HG02938 (cell line): ENCODE results near the gene DOCK4.

Experiments used
- ATAC-seq: cut with Tn5 transposase; IDR thresholded peaks from one replicate; pipeline ENCODE4 v1.9.1; 2021; ENCODE audit warnings: mild to moderate bottlenecking, moderate library complexity; ENCODE audit not compliant: unreplicated experiment

Gene DOCK4

GRCh38 chr7:111785076-111785475 is 421.1 kb downstream of the DOCK4 start:
- no peak for ATAC-seq

GRCh38 chr7:111784296-111784695 is 421.9 kb downstream of the DOCK4 start:
- no peak for ATAC-seq

- no peak for ATAC-seq
Measured at GRCh38 chr7:111783854-111784253, 422.3 kb downstream of the DOCK4 start.

DNA sequence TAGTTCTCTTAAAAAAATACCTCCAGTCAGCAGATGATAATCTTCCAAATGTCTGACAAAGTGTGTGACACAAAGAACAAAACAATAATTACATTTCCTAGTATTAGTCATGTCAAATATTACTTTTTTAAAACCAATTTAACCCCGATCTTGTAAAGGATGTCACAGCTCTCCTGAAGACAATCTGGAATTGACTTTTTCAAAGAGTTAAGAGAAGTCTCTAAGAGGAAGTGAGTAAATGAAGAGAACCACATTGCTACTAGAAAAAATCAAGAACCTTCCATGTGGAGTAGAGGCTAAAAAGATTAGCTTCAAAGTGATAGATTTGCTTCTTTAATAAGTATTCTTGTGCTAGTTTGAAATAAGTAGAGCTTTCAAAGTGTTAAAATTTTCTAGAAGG is 425.7 kb downstream of the DOCK4 start:
- ATAC-seq = peak; percentile 56

DNA sequence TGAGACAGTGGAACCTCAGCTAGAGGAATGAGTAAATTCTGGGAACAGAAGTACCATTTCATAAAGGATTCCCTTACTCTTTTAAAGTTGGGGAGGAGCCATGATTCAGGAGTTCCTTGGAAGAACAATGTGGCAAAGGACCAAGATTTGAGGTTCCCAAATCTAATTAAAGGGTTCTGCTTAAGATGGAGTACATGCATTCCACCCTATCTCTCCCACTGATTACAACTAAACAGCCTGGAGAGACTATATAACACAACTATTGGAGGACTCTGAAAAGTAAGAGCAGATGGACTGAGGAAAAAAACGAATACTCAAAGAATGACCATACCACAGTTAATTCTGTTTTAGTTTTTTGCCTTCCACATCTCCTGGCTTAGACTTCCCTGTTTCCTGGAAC is 431.0 kb downstream of the DOCK4 start:
- no peak for ATAC-seq

DNA sequence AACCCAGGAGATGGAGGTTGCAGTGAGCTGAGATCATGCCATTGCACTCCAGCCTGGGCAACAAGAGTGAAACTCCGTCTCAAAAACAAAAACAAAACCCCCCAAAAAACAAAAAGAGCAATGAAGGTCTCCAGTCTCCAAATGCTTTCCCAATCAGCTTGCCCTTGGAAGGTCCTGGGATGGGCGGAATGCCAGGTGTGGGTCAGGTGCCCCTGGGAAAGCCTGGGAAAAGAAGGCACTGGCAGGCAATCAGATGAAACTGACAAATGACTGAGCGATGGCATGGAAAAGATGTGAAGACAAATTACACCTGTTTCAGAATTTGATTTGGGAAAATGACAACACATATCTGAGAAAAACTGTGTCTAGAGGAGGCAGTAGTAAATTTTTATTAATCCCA is 433.5 kb downstream of the DOCK4 start:
- ATAC-seq = no peak

- no peak for ATAC-seq
Measured at GRCh38 chr7:111771638-111772037, 434.6 kb downstream of the DOCK4 start.

DNA sequence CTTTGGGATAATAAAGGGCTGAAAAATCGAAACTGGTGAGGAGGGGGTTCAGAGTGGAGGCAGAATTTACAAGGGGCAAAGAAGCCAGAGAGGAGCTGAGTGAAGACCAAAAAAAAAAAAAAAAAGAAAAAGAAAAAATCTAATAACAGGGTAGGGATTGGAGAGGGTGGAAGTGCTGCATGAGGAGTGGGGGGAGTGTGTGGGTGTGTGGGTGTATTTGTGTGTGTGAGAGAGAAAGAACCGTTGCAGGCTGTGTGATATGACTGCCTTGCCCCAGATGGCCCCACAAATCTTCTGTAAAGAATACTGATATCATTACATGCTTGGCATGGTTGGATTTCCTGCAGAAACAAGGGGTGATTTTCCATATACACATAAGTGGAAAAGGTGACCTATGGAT is 436.1 kb downstream of the DOCK4 start:
- ATAC-seq = no peak

DNA sequence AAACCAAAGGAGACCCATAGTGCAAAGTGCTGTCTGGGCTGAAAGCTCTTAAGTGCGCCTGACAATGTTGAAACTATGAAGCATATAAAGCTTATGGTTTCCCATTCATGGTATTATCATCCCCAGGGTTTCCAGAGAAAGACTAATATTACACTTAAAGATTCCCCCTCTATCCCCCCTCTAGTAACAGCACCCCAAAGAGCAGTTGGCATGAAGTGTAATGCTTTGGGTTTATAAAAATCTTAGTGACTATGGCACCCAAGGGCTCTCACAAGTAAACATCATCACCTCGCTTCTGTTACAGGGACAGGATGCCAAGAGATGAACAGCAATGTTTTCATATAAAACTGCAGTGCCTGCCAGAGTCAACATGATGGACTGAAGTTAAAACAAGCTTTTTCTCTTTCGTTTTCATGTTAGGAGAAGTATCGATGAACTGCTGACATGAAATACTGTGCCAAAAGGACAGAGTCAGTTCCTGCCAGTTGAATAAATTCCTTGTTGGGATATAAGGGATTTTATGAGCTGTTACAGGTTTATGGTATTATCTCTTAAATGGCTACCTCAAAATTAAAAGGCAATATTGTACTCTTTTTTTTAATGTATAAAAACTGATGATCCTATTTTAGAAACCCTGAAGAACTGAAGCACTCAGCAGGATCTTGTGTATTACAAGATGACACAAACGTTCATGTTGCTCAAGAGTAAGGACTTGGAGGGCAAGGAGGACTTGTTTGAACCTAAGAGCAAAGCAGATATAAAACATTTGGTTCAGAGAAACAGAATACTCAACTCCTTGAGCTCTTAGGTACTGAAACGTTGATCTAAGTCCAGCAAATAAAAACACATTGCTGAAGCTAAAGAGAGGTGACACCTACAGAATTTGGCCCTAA is 440.2 kb downstream of the DOCK4 start:
- no peak for ATAC-seq

- ATAC-seq = no peak
Measured at GRCh38 chr7:111763221-111763801, 442.9 kb downstream of the DOCK4 start.

DNA sequence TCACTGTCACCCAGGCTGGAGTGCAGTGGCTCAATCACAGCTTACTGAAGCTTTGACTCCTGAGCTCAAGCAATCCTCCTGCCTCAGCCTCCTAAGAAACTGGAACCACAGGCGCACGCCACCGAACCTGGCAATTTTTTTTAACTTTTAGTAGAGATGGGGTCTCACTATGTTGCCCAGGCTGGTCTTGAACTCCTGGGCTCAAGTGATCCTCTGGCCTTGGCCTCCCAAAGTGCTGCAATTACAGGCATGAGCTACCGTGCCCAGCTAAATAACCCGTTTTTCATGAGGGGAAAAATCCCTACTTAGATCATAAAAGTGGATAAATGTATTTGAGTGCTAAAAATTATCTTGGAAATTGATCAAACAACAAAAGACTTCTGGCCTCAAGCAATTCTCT is 443.4 kb downstream of the DOCK4 start:
- no peak for ATAC-seq

- no peak for ATAC-seq
Measured at GRCh38 chr7:111762211-111762610, 444.0 kb downstream of the DOCK4 start.

DNA sequence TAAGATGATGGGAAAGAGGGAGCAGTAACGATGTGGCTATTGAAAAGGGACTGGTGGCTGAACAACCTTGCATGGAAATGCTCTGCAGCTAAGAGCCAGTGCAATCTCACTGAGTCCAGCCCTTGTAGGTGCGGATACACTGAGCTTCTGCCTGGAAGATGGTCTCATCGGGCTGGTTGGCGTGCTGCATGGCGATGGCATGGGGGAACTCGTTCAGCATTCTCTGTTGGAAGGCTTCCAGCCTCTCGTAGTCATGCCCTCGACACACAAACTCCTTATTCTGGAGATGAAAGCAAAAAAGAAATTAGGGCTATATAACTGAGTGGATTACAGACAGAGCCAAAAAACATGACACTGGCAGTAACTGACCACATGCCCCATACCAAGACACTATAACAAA is 446.2 kb downstream of the DOCK4 start:
- no peak for ATAC-seq

DNA sequence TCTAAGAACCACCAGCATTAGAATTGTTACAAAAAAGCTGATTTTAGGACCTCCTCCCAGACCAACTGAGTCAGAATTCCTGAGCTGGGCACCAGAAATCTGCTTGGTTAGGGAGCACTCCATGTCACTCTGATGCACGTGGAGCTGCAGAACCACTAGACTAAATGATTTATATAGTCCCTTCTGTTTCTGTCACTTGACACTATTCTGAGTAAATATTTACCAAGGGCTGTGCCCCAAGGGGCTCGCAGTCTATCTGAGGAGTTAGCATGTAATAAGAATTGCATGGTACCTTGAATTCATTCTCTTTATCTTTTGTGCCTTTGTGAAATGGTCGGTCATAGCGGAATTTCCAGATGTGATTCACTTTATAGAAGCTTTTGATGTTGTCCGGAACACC is 447.9 kb downstream of the DOCK4 start:
- ATAC-seq = no peak

- ATAC-seq = no peak
Measured at GRCh38 chr7:111756687-111757178, 449.5 kb downstream of the DOCK4 start.

GRCh38 chr7:111755383-111755782 is 450.8 kb downstream of the DOCK4 start:
- ATAC-seq = no peak

DNA sequence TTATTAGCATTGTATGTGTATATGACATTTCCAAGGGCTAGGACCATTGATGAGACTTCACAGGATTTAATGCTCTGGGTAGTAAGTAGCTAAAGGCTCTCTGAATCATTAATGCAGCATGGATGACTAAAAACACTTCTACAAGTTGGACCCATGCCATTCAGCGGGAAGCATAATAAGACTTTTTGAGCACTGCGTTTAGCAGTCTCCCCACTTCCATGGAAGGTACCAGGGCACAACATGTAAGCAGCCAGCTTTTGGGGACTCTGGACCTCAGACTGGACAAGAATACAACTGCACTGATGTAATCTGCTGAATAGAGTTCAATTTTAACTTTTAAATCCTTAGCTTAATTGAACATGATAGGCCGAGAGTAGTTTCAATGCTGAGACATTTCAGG is 452.2 kb downstream of the DOCK4 start:
- no peak for ATAC-seq

- peak; percentile 91 for ATAC-seq
Measured at GRCh38 chr7:111752022-111752582, 454.1 kb downstream of the DOCK4 start.

DNA sequence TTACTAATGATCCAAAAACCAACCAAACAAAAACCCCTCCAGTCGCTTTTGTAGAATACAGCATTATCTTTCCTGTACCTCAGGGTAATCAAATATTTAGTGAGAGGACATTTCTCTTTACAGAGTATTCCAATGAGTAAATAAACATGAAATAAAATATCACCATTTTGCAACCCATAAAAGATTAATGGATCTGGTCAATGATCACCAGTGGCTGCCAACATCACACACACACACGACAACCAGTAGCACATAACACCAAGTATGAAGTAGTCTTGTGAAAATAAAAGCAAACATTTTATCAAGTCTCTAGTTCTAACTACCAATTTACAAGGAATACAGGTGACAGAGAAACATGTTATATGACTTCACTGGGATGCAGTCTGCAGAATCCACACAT is 455.3 kb downstream of the DOCK4 start:
- no peak for ATAC-seq

DNA sequence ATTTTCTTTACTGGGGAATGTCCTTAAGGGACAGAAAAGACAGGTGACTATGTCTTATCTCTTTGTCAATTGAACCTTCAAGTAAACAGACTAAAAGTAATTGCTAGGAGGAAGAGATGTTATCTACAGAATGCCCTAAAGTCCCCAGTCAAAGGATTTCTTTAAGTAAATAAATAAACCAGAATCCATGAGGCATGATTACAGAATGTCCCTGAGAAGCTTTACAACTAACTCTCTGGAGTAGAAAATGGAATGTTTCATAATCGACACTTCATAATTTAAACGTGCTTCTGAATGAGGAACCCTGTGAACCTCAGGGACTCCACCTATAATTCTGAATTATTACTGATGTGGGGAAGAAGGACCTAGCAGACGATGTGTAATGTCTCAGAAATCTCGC is 456.0 kb downstream of the DOCK4 start:
- ATAC-seq = no peak

GRCh38 chr7:111749625-111750024 is 456.6 kb downstream of the DOCK4 start:
- no peak for ATAC-seq

DNA sequence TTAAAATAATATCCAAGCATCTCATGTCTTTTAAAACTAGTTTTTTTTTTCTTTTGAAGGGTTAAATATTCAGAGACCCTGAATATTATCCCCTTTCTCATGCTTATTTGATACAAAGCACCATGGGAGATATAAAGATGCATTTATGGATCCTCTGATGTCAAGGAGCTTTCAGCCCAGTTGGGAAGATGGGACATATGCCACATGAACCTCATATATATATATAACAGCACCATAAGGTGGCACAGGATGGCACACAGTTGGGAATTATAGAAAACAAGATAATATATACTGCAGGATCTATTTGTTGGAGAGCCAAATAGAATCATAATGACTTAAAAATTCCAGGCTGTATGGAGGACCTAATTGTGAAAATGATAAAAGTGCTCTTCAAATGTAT is 458.5 kb downstream of the DOCK4 start:
- no peak for ATAC-seq
